ENCODE data around the gene RAB7A. TPM values are rescaled to one million over a fixed set of nuclear protein-coding genes. Genes with fewer than 3 reads are reported as not detected.

RAB7A gene
- total and polyA plus RNA-seq, 10 of the 15 experiments (the other 5 are each of a cell fraction or from before 2014, with no cell fraction given) = 40.3 to 212 (median 160) TPM

GRCh38 chr3:128684986-128685726 is 40.8 kb upstream of the RAB7A start (continued):
- TF ChIP-seq ZBTB33 (IDR thresholded peaks at IDR 0.05) (no peak), HSF1 (IDR thresholded peaks at IDR 0.05; ENCODE audit: low read depth, low read length) (no peak), PML (IDR thresholded peaks at IDR 0.05; ENCODE audit: low read length) (no peak), RCOR1 (conservative IDR thresholded peaks at IDR 0.05; ENCODE audit: low read depth, low read length) (no peak), POLR2AphosphoS5 (IDR thresholded peaks at IDR 0.05; ENCODE audit: low read length) (no peak), TCF3 (IDR thresholded peaks at IDR 0.05; ENCODE audit: borderline replicate concordance, insufficient read depth, low read depth, low read length) (no peak), HCFC1 (IDR thresholded peaks at IDR 0.05; ENCODE audit: low read length) (no peak), EED (IDR thresholded peaks at IDR 0.05; ENCODE audit: low read depth) (no peak), NR2C2 (IDR thresholded peaks at IDR 0.05; ENCODE audit: borderline replicate concordance, control insufficient read depth, insufficient read length, low read depth) (no peak)
- TF ChIP-seq, protein P1, sequence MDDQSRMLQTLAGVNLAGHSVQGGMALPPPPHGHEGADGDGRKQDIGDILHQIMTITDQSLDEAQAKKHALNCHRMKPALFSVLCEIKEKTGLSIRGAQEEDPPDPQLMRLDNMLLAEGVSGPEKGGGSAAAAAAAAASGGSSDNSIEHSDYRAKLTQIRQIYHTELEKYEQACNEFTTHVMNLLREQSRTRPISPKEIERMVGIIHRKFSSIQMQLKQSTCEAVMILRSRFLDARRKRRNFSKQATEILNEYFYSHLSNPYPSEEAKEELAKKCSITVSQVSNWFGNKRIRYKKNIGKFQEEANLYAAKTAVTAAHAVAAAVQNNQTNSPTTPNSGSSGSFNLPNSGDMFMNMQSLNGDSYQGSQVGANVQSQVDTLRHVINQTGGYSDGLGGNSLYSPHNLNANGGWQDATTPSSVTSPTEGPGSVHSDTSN (IDR thresholded peaks at IDR 0.05; ENCODE audit: insufficient replicate concordance, low read depth, low read length) = no peak

All from GM12878 (cell line).